NT2/D1 (cell line): Measurements from ENCODE around the gene TK1.

Experiments used
- DNase-seq: peaks from one replicate; pipeline ENCODE4 v3.0.0-alpha.2; 2011; ENCODE audit warnings: low read depth, low spot score
- H3K27me3 ChIP-seq: 2 replicates; pipeline ENCODE4 v1.6.0; 2011; ENCODE audit warnings: mild to moderate bottlenecking; ENCODE audit not compliant: insufficient read length, insufficient read depth
- H3K36me3 ChIP-seq: 2 replicates; pipeline ENCODE4 v1.6.1; 2011; ENCODE audit warnings: mild to moderate bottlenecking, low read length, mixed read lengths; ENCODE audit not compliant: insufficient read depth, insufficient read length
- H3K4me1 ChIP-seq: 2 replicates; pipeline ENCODE4 v1.5.1; 2011; ENCODE audit not compliant: insufficient read depth, insufficient read length
- H3K4me3 ChIP-seq: 2 replicates; pipeline ENCODE4 v1.5.1; 2011; ENCODE audit warnings: low read depth; ENCODE audit not compliant: insufficient read length
- H3K9ac ChIP-seq: 2 replicates; pipeline ENCODE4 v1.6.0; 2011; ENCODE audit warnings: low read depth; ENCODE audit not compliant: insufficient read length
- H3K9me3 ChIP-seq: 2 replicates; pipeline ENCODE4 v1.5.1; 2011; ENCODE audit warnings: mild to moderate bottlenecking, low read length; ENCODE audit not compliant: insufficient read depth
- SUZ12 ChIP-seq: IDR thresholded peaks from 2 replicates; pipeline ENCODE4 v1.6.1; 2011; ENCODE audit not compliant: insufficient read length, insufficient read depth; ENCODE audit errors: extremely low read depth
- YY1 ChIP-seq: IDR thresholded peaks from 2 replicates; pipeline ENCODE4 v1.6.1; 2011; ENCODE audit not compliant: insufficient read length, insufficient read depth
- ZNF274 ChIP-seq: IDR thresholded peaks from 2 replicates; pipeline ENCODE4 v1.6.1; 2011; ENCODE audit warnings: mild to moderate bottlenecking, low read depth, low read length

TK1 gene

GRCh38 chr17:78226055-78226758, 39.4 kb upstream of the TK1 start:
- H3K4me1 ChIP-seq, result peaks cover 6% of the 10 kb centered on the region
- peaks cover 41% of the 10 kb centered on the region for H3K36me3 ChIP-seq
- DNase-seq, result no peak
- TF ChIP-seq SUZ12 (no peak), ZNF274 (no peak), YY1 (no peak)
- H3K9me3 ChIP-seq, result no peaks in the 10 kb centered on the region
- no peak overlapping the region for H3K4me3 ChIP-seq
- H3K27me3 ChIP-seq, result peaks cover 11% of the 10 kb centered on the region
- no peak overlapping the region for H3K9ac ChIP-seq

- Histone ChIP-seq H3K9ac (no peak overlapping the region), H3K9me3 (no peaks in the 10 kb centered on the region), H3K4me3 (no peak overlapping the region), H3K27me3 (peaks cover 2% of the 10 kb centered on the region), H3K4me1 (peaks cover 6% of the 10 kb centered on the region), H3K36me3 (peaks cover 51% of the 10 kb centered on the region)
- no peak for TF ChIP-seq SUZ12
- TF ChIP-seq YY1, result no peak
- no peak for TF ChIP-seq ZNF274
- no peak for DNase-seq
Observed at GRCh38 chr17:78225088-78225865, 38.4 kb upstream of the TK1 start.

- no peak overlapping the region for H3K9ac ChIP-seq
- H3K4me1 ChIP-seq, result peaks cover 7% of the 10 kb centered on the region
- peaks cover 55% of the 10 kb centered on the region for H3K36me3 ChIP-seq
- no peak for TF ChIP-seq ZNF274
- TF ChIP-seq YY1, result no peak
- TF ChIP-seq SUZ12, result no peak
- no peak overlapping the region for H3K4me3 ChIP-seq
- H3K27me3 ChIP-seq, result no peaks in the 10 kb centered on the region
- no peak for DNase-seq
- H3K9me3 ChIP-seq, result no peaks in the 10 kb centered on the region
Observed at GRCh38 chr17:78224231-78225087, 37.6 kb upstream of the TK1 start.

- no peak for DNase-seq
- H3K27me3 ChIP-seq, result no peaks in the 10 kb centered on the region
- peaks cover 9% of the 10 kb centered on the region for H3K4me1 ChIP-seq
- H3K9me3 ChIP-seq, result no peaks in the 10 kb centered on the region
- no peak overlapping the region for H3K9ac ChIP-seq
- peaks cover 58% of the 10 kb centered on the region for H3K36me3 ChIP-seq
- TF ChIP-seq YY1, result no peak
- TF ChIP-seq ZNF274, result no peak
- TF ChIP-seq SUZ12, result no peak
- H3K4me3 ChIP-seq, result no peak overlapping the region
Observed at GRCh38 chr17:78223765-78224164, 36.9 kb upstream of the TK1 start.

- no peak for DNase-seq
- Histone ChIP-seq H3K36me3 (peaks cover 58% of the 10 kb centered on the region), H3K27me3 (no peaks in the 10 kb centered on the region), H3K9me3 (no peaks in the 10 kb centered on the region), H3K4me1 (peaks cover 9% of the 10 kb centered on the region), H3K4me3 (no peak overlapping the region), H3K9ac (no peak overlapping the region)
- TF ChIP-seq SUZ12 (no peak), ZNF274 (no peak), YY1 (no peak)
Observed at GRCh38 chr17:78223061-78223460, 36.2 kb upstream of the TK1 start.

- H3K9ac ChIP-seq, result peak overlapping the region; percentile 53
- H3K4me1 ChIP-seq, result peaks cover 9% of the 10 kb centered on the region
- peaks cover 72% of the 10 kb centered on the region for H3K36me3 ChIP-seq
- H3K27me3 ChIP-seq, result no peaks in the 10 kb centered on the region
- no peaks in the 10 kb centered on the region for H3K9me3 ChIP-seq
- no peak for DNase-seq
- no peak overlapping the region for H3K4me3 ChIP-seq
- TF ChIP-seq ZNF274, result no peak
Observed at GRCh38 chr17:78219396-78220150, 32.7 kb upstream of the TK1 start.
